Kidney epithelial cell (primary cell): ENCODE results near the gene CPNE2. TPM values are rescaled to one million over a fixed set of nuclear protein-coding genes. Genes with fewer than 3 reads are reported as not detected.

ENCODE experiments used
- DNase-seq: peaks from one replicate; pipeline ENCODE4 v3.0.0-alpha.2; 2010; ENCODE audit warnings: low read depth
- H3K27me3 ChIP-seq: 2 replicates; pipeline ENCODE4 v1.6.0; 2011; ENCODE audit warnings: low read length; ENCODE audit not compliant: control insufficient read depth, insufficient read depth
- H3K36me3 ChIP-seq: 2 replicates; pipeline ENCODE4 v1.5.1; 2011; ENCODE audit warnings: low read length; ENCODE audit not compliant: control insufficient read depth, insufficient read depth
- H3K4me3 ChIP-seq: 2 replicates; pipeline ENCODE4 v1.5.1; 2011; ENCODE audit warnings: low read depth, mild to moderate bottlenecking, control low read depth, low read length
- CTCF ChIP-seq: IDR thresholded peaks from 2 replicates; pipeline ENCODE4 v1.5.1; 2011; ENCODE audit warnings: mild to moderate bottlenecking, moderate library complexity, low read length, control low read depth, inconsistent platforms; ENCODE audit not compliant: insufficient read depth, poor library complexity, severe bottlenecking
- total RNA-seq: library from RNA; depleted of rRNA; stranded (reverse); fragments of >200 nt; gene quantifications from 2 replicates; pipeline ENCODE4 v1.2.3, GENCODE V29; 2015

The CPNE2 gene
- total RNA-seq, 1 donor from 2014 or later: 24.3 TPM

- DNase-seq: no peak
- H3K27me3 ChIP-seq: no peaks in the 10 kb centered on the region
- H3K36me3 ChIP-seq: no peaks in the 10 kb centered on the region
- no peak overlapping the region for H3K4me3 ChIP-seq
- no peak for TF ChIP-seq CTCF
Measured at GRCh38 chr16:57137566-57138273, 45.3 kb downstream of the CPNE2 start.

GRCh38 chr16:57138281-57138935, 46.0 kb downstream of the CPNE2 start:
- DNase-seq: no peak
- H3K4me3 ChIP-seq: no peak overlapping the region
- no peaks in the 10 kb centered on the region for H3K36me3 ChIP-seq
- no peak for TF ChIP-seq CTCF
- H3K27me3 ChIP-seq: no peaks in the 10 kb centered on the region

GRCh38 chr16:57140931-57141668, 48.7 kb downstream of the CPNE2 start:
- TF ChIP-seq CTCF: no peak
- H3K4me3 ChIP-seq: no peak overlapping the region
- H3K36me3 ChIP-seq: no peaks in the 10 kb centered on the region
- no peak for DNase-seq
- no peaks in the 10 kb centered on the region for H3K27me3 ChIP-seq

GRCh38 chr16:57141822-57142631, 49.6 kb downstream of the CPNE2 start:
- TF ChIP-seq CTCF: no peak
- no peaks in the 10 kb centered on the region for H3K36me3 ChIP-seq
- H3K4me3 ChIP-seq: no peak overlapping the region
- no peak for DNase-seq
- no peaks in the 10 kb centered on the region for H3K27me3 ChIP-seq

GRCh38 chr16:57143149-57143921, 51.0 kb downstream of the CPNE2 start:
- Histone ChIP-seq H3K4me3 (no peak overlapping the region), H3K27me3 (no peaks in the 10 kb centered on the region), H3K36me3 (no peaks in the 10 kb centered on the region)
- no peak for DNase-seq
- TF ChIP-seq CTCF: no peak
